ENCODE results near the gene ERG.

Gene ERG

DNA sequence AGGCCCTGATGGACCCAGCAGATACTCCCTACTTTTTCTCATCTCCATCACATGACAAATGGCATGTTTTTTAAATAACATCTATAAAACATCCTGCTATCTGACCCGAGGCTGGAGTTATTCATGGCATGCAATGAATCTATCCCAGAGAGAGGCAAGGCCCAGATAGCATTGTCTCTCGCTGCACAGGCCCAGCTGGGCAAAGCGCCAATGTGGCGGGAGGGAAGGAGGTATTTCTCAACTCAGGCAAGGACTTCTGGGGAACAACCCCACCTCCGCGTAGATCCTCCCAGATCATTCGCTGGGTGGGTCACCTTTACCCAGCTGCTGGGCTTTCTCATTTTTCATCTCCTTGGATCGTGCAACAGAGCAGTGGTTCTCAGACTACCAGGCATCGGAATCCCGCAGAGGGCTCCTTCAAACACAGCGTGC is 59.8 kb downstream of the ERG start:
- peak; percentile 48 for DNase-seq (ENCODE audit: low spot score)
- no peak for FAIRE-seq

DNA sequence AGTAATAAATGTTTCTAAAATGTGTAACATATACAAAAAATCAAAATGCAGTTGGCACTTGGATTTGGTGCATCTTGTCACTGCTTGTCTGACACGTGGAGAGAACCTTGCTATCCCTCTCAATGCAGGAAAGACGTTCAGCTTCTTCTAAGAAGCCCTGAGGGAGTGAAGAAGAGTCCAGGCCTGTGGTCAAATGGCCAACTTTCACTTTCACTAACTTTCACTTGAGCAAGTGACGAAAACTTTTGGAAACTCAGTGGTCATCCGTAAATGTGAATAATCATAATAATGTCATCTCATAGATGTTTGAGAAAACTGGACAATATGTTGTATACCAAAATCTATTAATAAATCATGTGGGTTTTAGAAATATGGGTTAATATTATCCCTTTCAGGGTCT is 61.9 kb downstream of the ERG start:
- DNase-seq (ENCODE audit: low spot score) = no peak
- FAIRE-seq = no peak

DNA sequence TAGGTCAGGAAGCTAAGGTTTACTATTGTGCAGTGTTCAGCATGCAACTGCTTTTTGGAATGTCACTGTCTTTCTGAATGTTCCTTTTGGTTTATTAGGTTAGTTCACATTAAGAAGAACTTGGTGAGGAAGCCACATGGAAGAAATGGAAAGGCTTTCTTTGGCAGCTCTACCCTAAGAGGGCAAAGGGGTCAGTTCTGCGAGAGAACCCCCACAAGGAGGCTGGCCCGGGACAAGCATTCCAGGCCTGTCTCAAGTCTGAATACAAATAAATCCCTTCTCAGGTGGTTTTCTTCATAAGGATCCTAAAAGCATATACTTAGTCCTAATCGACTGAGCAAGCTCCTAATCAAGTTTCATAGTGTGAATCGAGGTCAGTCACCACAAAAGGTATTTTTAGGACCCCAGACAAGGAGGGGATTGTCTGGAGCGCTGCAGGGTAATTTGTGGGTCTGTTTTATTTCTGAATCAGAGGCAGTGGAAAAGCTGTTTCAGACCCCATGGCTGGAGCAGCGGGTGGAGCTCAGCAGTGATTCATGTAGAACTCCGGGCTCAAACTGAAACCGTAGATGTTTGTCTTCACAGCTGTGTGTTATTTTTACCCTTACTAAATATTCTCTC is 63.3 kb downstream of the ERG start:
- DNase-seq (ENCODE audit: low spot score) (peak; percentile 19), FAIRE-seq (no peak)

DNA sequence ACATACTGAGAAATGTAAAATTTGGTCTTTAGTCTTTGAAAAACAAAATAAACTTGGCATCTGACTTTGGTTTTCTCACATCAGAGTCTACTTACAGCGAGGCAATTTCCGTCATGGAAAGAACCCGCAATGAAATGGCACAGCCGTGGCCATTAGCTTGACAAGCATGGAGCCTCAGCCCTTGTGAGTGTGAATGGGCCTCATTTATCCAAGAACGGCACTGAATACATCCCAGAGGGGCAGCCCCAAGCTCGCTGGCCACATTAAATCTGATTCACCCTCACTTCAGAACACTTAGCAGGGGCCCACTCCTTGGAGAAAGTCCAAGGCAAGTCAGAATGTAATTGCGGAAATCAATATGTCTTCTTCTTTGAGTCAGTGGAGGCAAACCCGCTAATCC is 64.8 kb downstream of the ERG start:
- DNase-seq (ENCODE audit: low spot score) = no peak
- no peak for FAIRE-seq

DNA sequence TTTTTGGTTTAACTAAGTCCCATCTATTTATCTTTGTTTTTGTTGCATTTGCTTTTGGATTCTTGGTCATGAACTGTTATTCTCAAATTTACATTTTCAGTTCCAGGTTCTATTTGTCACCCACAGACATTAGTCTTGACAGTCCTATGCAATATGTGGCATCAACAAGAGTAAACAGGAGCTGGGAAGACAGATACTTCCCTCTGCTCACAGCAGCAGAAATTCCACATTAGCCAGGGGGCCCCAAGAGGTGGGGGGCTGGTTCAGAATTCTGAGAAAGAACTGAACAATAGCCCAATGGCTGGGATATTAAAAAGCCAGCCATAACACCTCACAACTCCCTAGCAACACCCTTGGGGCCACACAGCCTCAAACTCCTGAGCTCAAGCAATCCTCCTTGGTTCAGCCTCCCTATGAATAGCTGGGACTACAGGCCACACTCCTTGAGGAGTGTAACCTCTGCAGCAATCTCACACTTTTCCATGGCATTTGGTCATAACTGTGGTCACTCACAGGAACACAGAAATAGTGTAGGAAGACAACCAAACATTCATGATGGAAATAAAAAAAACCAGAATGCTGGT is 67.8 kb downstream of the ERG start:
- FAIRE-seq = no peak
- DNase-seq (ENCODE audit: low spot score) = no peak

DNA sequence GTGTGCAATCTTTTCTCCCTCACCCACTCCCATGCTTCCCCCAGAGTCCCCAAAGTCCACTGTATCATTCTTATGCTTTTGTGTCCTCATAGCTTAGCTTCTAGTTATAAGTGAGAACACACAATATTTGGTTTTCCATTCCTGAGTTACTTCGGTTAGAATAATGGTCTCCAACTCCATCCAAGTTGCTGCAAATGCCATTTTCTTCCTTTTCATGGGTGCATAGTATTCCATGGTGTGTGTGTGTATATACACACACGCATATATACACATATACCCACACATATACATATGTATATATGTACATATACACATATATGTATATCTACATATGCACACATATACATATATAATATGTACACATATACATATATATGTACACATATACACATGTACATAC is 69.3 kb downstream of the ERG start:
- DNase-seq (ENCODE audit: low spot score) (no peak), FAIRE-seq (no peak)

DNA sequence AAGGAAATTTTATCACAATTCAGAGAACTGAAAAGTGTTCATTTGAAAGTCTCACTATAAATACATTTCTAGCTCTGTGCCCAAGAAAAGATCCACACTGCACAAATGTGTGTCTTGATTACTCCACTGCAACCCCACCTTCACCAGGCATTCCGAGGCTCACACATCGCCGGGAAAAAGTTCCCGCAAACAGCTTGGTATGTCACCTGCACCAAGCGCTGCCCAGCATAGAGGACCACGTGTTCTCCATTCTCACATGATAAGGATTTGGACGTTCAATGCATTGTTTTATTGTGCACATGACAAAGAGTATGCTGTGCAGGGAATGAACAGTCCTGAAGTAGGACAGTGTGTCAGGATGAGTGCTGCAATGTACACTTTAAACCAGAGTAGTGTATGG is 70.1 kb downstream of the ERG start:
- no peak for DNase-seq (ENCODE audit: low spot score)
- no peak for FAIRE-seq

DNA sequence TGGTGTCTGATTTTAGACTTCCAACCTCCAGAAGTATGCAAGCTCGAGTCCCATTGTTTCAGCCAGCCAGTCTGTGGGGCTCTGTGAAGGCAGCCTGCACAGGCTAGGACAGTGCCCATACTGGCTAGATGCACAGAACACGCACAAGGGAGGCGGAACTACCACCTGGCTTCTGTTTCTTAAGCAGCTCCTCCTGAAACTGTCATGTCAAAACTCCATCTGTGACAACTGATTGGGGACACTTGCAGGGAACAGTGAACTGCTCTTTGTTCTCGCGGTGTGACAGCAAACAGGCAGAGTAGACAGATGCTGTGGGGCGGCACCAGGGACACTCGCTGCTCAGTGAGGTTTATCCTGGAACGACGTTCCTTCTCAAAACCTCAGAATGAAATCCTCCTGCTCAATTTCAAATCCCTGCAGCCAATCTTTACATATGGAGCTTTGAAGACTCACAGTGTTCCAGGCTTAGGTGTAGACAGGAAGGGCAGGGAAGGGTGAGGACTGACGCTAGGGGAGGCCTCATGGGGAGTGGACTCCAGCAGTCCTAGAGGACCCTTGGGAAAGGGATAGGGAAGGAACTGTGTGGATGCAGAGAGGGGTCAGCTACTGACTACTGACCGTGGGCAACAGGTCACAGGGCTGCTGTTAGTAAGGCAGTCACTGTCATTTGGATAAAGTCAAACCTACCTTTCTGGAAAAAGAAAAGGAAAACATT is 73.8 kb downstream of the ERG start:
- no peak for FAIRE-seq
- no peak for DNase-seq (ENCODE audit: low spot score)

DNA sequence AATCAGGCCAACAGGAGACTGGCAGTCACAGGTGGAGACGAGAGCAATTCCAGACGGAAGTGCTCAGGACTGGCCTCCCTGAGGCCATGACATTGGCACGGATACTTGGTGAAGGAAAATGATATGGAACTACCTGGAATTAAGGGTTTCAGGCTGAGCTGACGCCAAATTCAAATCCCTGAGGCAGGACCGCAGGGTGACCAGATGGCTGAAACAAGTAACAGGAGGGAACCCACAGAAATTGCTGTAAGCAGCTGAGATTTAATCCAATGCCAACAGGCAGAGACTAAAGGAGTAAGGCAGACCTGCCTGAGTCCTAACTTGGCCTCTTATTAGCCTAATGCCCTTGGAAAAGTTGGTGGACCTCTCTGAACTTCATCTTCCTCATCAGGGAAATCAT is 76.2 kb downstream of the ERG start:
- DNase-seq (ENCODE audit: low spot score) (no peak), FAIRE-seq (no peak)

DNA sequence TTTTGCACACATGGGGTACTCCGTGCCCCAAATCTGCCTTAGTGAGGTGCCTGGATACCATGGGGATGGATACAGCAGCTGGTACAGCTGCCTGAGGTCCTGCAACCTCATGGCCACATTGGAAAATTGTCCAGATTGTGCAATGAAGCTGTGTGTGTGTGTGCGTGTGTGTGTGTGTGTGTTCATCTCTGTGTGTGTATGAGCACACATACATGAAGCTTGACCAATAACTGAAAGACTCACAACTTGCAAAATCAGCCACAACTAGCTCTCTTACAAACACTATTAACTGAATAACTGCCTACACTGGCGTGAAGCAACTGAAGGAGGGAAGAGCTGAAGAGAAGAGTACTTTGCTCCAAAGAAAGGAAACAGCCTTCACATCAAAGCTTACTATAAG is 78.1 kb downstream of the ERG start:
- DNase-seq (ENCODE audit: low spot score) = no peak
- no peak for FAIRE-seq

DNA sequence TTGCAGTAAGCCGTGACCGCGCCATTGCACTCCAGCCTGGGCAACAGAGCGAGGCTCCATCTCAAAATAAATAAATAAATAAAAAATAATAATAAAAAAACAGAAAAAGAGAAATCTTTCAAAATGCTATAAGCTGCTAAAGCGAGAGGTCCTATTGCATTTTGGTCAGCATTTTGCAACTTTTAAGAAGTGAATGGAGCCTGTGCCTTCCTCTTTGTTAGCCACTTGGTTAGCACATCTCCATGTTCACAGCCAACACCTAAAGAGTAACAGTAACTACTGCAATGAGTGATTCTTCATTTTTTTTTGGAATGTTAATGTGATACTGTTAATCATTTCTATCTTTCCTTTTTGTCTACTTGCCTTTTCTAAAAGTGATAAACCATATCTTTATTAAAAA is 80.6 kb downstream of the ERG start:
- DNase-seq (ENCODE audit: low spot score) (no peak), FAIRE-seq (no peak)

DNA sequence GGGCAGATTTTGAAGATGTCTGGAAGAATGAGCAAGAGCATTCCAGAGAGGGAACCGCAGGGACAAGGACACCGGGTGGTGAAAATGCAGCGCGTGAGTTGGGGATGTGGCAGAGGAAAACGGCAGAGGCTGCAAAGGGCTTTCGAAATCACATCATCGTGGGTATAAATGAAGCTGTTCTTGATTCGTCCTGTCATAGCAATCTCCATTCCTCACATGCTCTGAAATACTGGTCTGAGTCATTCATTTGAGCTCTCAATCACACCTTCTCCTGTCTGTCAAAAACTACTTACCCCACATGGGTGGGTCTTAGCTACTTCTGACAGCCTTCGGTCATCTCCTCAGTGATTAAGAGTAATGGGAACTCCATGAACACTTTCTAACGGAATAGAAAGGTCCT is 81.5 kb downstream of the ERG start:
- DNase-seq (ENCODE audit: low spot score) (no peak), FAIRE-seq (no peak)

DNA sequence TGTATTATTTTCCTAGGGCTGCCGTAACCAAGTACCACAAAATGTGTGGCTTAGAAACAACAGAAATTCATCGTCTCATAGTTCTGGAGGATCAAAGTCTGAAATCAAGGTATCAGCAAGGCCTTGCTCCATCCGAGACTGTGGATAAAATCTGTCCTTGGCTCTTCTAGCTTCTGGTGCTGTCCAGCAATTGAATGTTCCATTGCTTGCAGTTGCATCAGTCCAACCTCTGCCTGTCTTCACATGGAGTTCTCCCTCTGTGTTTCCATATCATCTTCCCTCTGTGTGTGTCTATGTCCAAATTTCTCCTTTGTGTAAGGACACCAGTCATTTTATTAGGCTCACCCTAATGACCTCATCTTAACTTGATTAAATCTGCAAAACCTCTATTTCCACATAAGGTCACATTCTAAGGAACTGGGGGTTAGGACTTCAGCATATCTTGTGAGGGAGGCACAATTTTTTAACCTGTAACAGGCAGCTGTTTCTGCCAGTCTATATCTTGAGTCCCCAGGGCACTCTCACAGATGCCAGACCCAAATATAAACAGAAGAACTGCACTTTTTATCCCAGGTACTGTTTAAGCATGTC is 84.2 kb downstream of the ERG start:
- FAIRE-seq (no peak), DNase-seq (ENCODE audit: low spot score) (no peak)

DNA sequence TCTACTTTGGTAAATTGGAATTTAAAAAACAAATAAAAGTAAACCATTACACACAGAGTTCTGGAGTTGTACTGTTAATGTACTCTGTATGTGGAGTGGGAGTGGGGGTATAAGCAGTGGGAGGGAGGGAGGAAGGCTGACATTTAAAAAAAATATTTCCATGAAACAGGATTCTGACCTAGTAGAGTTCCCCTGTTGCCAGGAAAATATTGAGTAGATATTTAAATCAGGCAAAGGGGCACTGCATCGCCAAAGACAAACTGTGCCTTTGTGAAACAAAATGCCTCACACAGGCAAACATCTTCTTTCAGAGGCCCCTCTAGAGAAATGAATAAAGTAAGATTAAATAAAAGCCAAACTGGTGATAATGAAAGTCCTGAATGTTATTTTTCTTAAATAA is 87.8 kb downstream of the ERG start:
- DNase-seq (ENCODE audit: low spot score) = no peak
- FAIRE-seq = no peak

DNA sequence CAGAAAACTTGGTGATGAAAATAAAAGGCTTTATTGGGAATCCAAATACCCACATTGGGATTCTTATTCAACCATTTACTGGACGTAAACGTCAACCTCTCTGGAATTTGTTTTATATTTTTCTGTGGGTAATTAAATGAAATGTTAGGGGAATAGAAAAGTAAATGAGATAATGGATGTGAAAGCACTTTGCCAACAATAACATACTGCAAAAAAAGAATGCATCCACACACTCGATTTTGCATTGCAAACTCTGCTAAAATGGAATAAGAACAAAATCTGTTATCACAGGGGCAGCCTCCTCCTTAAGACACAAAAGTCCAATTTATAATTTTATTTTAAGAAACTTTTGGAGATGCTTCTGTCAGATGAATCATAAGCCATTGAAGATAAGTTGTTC is 88.4 kb downstream of the ERG start:
- FAIRE-seq = no peak
- DNase-seq (ENCODE audit: low spot score) = no peak

DNA sequence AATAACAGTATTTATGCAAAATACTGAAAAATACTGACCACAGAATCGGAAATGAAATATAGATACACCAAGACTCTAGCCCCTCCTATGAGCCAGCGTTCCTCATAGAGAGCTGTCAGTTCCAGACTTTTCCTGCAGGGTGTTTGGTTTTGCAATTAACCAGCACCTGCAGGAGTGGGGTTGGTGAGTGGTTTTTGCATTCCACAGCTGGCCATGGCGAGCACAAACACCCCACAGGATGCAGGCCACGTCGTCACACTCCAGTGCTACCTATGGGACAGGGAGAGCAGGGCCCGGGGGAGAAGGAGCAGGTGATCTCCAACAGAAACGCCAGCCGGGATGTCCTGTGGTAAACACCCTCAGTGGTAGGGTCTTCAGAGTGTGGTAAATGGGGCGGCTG is 94.1 kb downstream of the ERG start:
- no peak for FAIRE-seq
- DNase-seq (ENCODE audit: low spot score) = no peak

DNA sequence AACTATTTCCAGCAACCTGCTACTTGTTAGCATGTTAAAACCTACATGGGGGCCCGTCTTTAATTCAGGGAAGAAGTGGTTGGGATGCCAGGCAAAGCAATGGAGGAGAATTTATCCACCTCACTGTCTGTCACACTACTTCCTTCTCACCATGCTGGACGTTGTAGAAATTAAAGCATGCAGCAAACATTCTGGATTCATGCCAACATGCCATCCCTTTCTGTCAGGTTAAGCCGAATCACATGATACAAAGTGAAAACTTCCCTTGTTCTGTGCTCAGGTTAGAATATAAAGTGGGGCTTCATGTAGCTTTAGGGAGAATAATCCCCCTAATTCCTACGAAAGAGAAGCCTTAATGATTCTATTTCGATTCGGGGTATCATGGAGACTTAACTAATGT is 95.5 kb downstream of the ERG start:
- FAIRE-seq = no peak
- no peak for DNase-seq (ENCODE audit: low spot score)

DNA sequence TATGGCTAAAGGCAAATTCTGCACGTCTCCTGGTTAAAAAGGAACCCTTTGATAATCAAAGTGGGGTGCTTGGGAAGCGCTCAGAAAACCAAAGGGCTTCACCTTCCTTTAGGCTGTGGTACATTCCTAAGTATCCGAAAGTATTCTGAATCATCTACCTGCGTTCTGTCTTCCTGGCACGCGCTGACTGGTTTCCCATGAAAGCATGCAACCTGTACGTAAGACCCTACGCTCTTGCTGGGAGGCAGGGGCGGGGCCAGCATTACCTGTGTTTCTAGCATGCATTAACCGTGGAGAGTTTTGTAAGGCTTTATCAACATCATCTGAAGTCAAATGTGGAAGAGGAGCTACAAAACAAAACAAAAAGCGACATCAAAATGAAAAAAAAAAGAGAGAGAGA is 96.0 kb downstream of the ERG start:
- FAIRE-seq = no peak

DNA sequence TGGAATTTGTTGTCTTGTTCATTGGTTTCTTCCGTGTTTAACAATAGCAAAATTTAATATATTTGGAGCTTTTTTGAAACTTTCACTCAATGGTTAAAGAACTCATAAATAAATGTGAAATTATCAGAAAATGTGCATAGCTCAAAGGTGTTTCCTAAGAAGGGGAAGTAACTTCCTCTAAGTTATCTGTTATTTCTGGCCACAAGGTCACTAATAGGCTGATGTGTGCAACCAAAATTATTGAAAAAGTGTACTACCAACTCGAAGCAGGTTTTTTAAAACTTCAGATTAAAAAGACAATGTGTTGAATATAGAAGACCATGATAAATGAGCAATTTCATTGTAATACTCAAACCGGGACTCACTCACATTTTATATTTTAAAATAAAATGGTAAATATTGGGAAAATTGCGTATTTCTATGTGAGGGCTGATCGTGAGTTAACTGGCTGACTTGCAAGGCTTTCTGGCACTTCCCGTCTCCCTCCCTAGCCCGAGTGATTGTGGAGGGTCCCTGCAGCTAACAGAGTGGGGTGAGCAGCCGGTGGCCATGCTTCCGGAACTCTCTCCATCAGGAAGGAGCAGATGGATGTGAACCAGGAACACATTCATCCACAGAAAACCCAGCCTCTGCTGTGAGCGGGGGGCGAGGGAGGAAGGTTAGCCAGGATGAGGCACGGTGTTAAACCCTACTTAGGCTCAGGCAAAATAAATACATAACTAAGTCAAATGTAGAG is 96.9 kb downstream of the ERG start:
- FAIRE-seq (no peak), DNase-seq (ENCODE audit: low spot score) (no peak)

More for the DNA sequence above, 96.0 kb downstream of the ERG start:
- no peak for DNase-seq (ENCODE audit: low spot score)

DNA sequence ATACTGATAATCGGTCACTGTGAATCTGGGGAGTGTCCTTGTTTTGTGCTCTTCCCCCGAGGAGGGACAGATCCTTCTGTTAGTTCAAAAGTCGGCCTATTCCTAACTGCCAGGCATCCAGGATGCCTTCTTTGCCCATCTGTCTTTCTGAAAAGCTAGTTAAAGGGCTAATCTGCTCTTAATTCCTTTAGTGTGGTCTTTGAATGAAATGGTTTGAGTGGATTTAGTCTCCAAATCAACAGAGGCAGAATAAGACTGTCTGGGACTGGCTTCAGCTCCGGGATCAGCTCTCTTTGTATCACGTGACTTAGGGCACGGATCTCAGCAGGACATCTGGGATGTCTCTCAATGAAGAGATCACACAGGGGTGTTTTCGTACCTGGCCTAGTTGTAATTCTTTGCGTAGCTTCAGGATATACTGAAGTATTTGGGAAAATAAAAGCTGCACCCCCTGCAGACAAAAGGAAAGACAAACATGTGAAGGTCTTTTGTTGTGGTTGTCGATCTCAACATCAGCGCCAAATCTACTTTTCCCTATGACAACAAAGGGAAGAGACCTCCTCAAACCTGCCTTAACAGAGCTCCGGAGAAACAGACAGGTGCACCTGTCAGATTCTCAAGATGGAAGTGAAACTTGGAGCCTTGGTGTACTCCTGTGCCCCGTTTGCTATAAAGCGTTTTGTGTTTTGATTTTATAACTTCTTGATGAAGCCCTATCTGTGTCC is 97.9 kb downstream of the ERG start:
- no peak for DNase-seq (ENCODE audit: low spot score)
- FAIRE-seq = no peak

DNA sequence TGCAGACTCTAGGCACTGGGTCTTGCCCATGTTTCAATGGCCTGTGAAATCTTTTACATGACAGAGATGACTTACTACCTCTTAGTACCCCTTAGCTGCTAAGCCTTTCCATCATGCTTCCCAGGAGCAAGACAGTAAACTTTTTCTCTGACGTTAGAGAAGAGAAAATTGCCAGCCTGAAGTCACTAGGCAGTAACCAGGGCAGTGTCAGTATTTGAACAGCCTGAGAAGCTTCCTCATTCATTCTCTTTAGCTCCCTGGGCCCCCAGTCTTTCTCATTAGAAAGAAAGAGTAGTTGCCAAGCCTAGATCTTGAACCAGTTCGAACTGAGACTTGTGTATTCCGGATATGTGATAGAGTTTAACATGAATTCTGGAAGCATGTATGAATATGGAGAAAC is 99.2 kb downstream of the ERG start:
- FAIRE-seq (no peak), DNase-seq (ENCODE audit: low spot score) (no peak)
